Posterior cingulate gyrus (tissue), 11 donors: ENCODE results near the gene RAB40C.

Experiments used
- DNase-seq, 10 donors: peaks; one replicate each; pipeline versions ENCODE4 v3.0.0 to v3.0.0-alpha.2; 2020 to 2021; ENCODE audit warnings: mixed read lengths in 3 of 10
- intact Hi-C: fragments of 100-400 bp; cut with DNase I; formaldehyde crosslinking; loops from one replicate; pipeline ENCODE4 v1.15.1; 2023

The RAB40C gene

DNA sequence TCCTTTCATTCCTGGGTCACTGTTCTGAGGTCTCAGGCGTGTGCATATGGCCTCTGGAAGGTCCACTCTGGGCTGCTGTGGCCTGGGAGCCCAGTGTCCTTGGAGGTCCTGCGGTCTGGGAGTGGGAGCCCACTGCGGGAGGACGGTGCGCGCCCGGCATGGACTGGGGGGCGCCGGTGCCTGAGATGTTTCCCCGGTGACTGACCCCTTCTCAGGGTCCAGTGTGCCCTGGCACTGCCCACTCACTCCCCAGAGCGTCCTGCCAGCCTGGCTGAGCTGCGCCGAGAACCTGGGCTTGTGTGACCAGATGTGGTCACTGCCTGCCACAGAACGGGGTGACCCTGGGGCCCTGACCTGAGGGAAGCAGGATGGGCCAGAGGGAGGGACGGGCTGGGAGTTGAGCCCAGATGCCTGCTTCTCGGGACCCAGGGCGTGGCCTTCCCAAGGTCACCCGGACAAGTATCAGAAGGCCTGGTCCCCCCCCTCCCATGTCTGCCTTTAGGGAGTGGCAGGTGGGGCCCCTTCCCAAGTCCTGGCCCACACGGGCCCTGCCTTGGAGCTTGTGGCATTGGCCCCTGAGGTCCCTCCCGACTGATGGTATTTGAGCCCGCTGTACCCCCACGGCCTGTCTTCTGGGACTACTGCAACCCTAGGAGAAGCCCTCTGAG lies 84.5 kb downstream of the RAB40C start:
- DNase-seq = no peak
- intact Hi-C loops = no loop called here

DNA sequence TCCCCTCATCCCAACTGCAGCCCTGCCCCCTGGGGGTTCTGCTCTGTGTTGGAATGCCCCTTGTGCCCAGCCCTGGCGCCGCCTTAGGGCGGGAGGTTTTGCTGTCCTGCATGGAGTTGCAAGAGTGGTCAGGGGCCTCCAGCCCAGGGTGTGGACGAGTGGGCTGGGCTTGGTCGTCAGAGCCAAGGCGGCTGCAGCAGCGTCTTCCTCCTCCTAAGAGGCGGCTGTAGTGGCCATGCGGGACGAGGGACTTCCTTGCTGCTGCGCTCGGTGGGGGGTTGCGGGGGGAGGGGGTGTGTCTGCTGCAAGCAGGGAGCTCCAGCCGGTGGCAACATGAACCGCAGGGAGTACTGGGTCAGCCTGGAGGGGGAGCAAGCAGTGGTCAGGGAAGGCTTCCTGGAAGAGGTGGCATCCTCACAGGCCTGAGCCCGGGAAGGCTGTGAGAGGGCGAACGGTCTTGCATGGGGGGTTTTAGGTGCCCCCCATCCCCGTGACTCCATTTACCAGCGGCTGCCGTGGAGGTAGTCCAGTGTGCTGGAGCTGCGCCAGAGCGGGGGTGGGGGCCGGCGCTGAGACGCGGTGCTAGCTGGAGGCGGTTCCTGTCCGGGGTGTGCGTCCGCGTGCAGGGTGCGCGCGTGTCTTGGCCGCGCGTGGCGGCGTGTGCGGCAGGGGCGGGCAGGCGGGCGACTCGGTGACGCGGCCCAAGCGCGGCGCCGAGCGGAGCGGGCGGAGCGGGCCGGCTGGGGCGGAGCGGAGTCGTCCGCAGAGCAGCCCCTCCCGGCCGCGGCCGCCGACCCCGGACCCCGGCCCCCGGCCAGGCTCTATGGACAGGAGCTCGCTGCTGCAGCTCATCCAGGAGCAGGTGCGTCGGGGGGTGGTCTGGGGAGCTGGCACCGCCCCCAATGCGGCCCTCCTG lies 85.4 kb downstream of the RAB40C start, which contains the start of gene RHBDL1:
RHBDL1 (plus strand) TSS at position 704 of the 916 bp plus-strand sequence; CDS start at position 824, 120 bp downstream.
- DNase-seq = peak in 9 of 10 donors; percentile 45 to 94 (median 60)
- intact Hi-C loops = no loop called here

DNA sequence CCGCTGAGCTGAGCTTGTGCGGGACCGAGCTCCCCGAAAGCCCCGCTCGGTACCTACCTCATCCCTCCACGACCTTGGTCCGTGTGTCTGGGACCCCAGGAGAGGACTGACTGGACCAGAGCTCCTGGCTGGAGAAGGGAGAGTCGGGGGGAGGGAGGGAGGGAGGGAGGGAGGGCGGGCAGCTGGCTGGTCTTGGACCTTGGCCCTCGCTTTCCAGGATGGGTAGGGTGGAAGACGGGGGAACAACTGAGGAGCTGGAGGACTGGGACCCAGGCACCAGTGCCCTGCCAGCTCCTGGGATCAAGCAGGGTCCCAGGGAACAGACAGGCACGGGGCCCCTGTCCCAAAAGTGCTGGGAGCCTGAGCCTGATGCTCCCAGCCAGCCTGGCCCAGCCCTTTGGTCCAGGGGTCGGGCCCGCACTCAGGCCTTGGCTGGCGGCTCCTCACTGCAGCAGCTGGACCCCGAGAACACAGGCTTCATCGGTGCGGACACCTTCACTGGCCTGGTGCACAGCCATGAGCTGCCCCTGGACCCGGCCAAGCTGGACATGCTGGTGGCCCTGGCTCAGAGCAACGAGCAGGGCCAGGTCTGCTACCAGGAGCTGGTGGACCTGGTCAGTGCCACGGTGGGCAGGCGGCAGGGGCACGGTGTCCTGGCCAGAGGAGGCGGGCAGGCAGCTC lies 86.2 kb downstream of the RAB40C start:
- intact Hi-C loops = no loop called here
- DNase-seq = no peak

DNA sequence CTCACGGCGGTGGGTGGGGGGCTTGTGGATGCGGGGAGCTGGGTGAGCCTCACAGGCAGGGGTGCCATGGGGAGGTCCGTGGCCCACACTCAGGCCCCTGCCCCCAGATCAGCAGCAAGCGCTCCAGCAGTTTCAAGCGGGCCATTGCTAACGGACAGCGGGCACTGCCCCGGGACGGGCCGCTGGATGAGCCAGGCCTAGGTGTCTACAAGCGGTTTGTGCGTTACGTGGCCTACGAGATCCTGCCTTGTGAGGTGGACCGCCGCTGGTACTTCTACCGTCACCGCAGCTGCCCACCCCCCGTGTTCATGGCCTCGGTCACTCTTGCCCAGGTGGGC lies 86.7 kb downstream of the RAB40C start:
- DNase-seq = no peak
- intact Hi-C loops = no loop called here

DNA sequence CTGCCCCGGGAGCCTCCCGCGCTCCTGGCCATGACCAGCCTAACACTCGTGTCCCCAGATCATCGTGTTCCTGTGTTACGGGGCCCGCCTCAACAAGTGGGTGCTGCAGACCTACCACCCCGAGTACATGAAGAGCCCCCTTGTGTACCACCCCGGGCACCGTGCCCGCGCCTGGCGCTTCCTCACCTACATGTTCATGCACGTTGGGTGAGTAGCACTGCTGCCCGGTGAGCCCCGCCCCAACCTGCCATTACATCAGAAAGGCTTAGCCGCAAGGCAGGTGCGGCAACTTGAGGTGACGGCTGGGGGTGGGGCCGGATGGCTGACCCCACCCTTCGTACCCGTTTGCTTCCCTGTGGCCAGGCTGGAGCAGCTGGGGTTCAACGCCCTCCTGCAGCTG lies 87.0 kb downstream of the RAB40C start:
- intact Hi-C loops = no loop called here
- peak in 1 of 10 donors; percentile 69 for DNase-seq

DNA sequence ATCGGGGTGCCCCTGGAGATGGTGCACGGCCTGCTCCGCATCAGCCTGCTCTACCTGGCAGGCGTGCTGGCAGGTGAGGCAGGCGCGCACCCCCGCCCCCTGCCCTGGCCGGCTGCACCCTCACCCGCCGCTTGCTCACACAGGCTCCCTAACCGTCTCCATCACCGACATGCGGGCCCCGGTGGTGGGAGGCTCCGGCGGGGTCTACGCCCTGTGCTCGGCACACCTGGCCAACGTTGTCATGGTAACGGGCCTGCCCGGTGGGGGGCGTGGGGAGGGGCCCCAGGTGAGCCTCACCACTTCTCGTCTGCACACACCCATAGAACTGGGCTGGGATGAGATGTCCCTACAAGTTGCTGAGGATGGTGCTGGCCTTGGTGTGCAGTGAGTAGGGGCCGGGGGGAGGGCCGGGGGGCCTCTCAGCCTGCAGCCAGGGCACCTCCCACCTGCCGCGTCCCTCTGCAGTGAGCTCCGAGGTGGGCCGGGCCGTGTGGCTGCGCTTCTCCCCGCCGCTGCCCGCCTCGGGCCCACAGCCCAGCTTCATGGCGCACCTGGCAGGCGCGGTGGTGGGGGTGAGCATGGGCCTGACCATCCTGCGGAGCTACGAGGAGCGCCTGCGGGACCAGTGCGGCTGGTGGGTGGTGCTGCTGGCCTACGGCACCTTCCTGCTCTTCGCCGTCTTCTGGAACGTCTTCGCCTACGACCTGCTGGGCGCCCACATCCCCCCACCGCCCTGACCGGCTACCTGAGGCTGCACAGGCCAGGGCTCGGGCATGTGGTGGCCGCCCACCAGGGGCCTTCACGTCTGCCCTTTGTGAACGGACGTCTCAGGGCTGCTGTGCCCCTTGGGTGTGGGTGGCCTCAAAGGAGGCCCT lies 87.7 kb downstream of the RAB40C start:
- no peak for DNase-seq
- intact Hi-C loops = no loop called here

DNA sequence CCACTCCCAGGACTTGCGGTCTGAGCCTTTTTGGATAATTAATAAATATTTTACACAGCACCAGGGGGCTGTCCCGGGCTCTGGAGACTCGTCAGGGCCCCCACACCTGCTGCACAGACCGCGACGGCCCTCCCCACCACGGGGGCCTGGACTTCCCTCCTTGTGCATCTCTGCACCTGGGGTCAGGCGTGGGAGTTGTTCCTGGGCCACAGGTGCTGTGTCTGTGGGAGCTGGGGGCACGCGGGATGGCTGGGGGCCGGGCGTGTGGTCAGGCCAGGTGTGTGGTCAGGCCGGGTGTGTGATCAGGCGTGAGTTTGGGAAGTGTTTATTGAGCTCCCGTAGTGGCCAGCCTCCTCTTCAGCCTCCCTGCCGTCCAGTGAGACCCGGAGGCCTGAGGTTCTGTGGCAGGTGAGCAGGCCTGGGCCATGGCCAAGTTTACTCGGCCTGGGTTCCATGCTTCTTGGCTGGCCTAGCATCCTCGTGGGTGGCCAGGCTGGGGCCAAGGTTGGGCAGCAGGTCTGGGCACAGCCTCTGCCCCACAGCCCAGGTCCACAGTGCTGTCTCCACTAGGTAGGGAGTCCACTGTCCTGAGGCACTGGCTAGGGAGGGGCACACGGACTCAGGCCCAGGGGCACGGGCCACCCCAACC lies 88.5 kb downstream of the RAB40C start:
- intact Hi-C loops = no loop called here
- DNase-seq = no peak
